Measurements from ENCODE around the gene SERPINA1.

DNA sequence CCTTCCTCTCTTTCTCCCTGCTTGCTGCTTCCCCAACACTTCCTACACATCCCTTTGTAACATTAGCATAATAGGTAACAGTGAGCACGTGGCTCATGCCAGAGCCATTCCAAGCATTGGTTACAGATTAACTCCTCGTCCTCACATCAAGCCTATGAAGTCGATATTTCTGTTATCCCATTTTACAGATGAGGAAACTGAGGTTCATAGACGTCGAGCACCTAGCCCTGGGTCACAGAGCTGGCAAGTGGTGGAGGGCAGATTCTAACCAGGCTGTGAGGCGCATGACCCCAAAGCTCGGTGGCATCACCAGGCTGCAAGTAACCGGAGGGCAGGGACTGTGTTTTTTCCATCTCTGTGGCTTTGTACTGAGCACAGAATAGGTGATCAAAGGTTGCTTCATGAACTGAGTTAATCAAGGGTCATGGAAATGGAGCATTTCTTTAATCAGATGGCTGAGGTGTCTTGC, 5.7 kb upstream of the SERPINA1 start:
- TF ChIP-seq, protein P1, sequence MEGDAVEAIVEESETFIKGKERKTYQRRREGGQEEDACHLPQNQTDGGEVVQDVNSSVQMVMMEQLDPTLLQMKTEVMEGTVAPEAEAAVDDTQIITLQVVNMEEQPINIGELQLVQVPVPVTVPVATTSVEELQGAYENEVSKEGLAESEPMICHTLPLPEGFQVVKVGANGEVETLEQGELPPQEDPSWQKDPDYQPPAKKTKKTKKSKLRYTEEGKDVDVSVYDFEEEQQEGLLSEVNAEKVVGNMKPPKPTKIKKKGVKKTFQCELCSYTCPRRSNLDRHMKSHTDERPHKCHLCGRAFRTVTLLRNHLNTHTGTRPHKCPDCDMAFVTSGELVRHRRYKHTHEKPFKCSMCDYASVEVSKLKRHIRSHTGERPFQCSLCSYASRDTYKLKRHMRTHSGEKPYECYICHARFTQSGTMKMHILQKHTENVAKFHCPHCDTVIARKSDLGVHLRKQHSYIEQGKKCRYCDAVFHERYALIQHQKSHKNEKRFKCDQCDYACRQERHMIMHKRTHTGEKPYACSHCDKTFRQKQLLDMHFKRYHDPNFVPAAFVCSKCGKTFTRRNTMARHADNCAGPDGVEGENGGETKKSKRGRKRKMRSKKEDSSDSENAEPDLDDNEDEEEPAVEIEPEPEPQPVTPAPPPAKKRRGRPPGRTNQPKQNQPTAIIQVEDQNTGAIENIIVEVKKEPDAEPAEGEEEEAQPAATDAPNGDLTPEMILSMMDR (IDR thresholded peaks at IDR 0.05): no peak
- TF ChIP-seq, protein P2, sequence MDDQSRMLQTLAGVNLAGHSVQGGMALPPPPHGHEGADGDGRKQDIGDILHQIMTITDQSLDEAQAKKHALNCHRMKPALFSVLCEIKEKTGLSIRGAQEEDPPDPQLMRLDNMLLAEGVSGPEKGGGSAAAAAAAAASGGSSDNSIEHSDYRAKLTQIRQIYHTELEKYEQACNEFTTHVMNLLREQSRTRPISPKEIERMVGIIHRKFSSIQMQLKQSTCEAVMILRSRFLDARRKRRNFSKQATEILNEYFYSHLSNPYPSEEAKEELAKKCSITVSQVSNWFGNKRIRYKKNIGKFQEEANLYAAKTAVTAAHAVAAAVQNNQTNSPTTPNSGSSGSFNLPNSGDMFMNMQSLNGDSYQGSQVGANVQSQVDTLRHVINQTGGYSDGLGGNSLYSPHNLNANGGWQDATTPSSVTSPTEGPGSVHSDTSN (IDR thresholded peaks at IDR 0.05): no peak

Data from A549 (cell line).